HepG2 (cell line): Measurements from ENCODE around the gene WTAP. TPM values are rescaled to one million over a fixed set of nuclear protein-coding genes. Genes with fewer than 3 reads are reported as not detected.
A peak's percentile ranks its signal among the peaks of the same experiment; 100 is the strongest.

Source experiments
- ADNP ChIP-seq: sonication (generic); formaldehyde crosslinking; IDR thresholded peaks from 2 replicates; pipeline ENCODE4 v1.4.0; 2020; ENCODE audit warnings: missing genetic modification reagents
- ETV5 ChIP-seq: IDR thresholded peaks from 2 replicates; pipeline ENCODE4 v1.6.1; 2018; ENCODE audit warnings: missing biosample characterization, missing genetic modification reagents, inconsistent platforms, borderline replicate concordance
- GATA4 ChIP-seq: sonication (generic); IDR thresholded peaks from 2 replicates; pipeline ENCODE4 v1.6.1; 2016; ENCODE audit warnings: antibody characterized with exemption, low read depth, borderline replicate concordance
- HDAC6 ChIP-seq: fragments of 200-600 bp; sonication (generic); IDR thresholded peaks from 2 replicates; pipeline ENCODE4 v1.7.0; 2017; ENCODE audit warnings: mild to moderate bottlenecking, antibody characterized with exemption, low read length, low read depth
- NCOA2 ChIP-seq: sonication (generic); formaldehyde crosslinking; IDR thresholded peaks from 2 replicates; pipeline ENCODE4 v1.8.0; 2022; ENCODE audit warnings: inconsistent platforms
- REXO4 ChIP-seq: sonication (generic); formaldehyde crosslinking; IDR thresholded peaks from 2 replicates; pipeline ENCODE4 v1.8.0; 2022; ENCODE audit warnings: missing genetic modification reagents, mild to moderate bottlenecking, borderline replicate concordance
- STAT5B ChIP-seq: sonication (generic); formaldehyde crosslinking; IDR thresholded peaks from 2 replicates; pipeline ENCODE4 v1.4.0; 2020; ENCODE audit warnings: missing genetic modification reagents
- U2AF1 ChIP-seq: fragments of 200-400 bp; formaldehyde crosslinking; optimal IDR thresholded peaks from 2 replicates; pipeline ENCODE3; 2017; ENCODE audit warnings: mild to moderate bottlenecking, low read depth, low read length
- ZNF282 ChIP-seq: fragments of 450-650 bp; IDR thresholded peaks from 2 replicates; pipeline ENCODE4 v1.6.1; 2018; ENCODE audit not compliant: partially characterized antibody
- ZNF335 ChIP-seq: sonication (generic); formaldehyde crosslinking; IDR thresholded peaks from 2 replicates; pipeline ENCODE4 v1.4.0; 2020; ENCODE audit warnings: missing genetic modification reagents
- ZNF563 ChIP-seq: sonication (generic); formaldehyde crosslinking; IDR thresholded peaks from 2 replicates; pipeline ENCODE4 v1.8.0; 2022; ENCODE audit warnings: mild to moderate bottlenecking, moderate library complexity, missing genetic modification reagents
- ZNF841 ChIP-seq: sonication (generic); formaldehyde crosslinking; IDR thresholded peaks from 2 replicates; pipeline ENCODE4 v1.8.1; 2023; ENCODE audit warnings: missing genetic modification reagents, borderline replicate concordance
- ZSCAN29 ChIP-seq: sonication (generic); formaldehyde crosslinking; conservative IDR thresholded peaks from 2 replicates; pipeline ENCODE4 v1.4.0; 2020; ENCODE audit warnings: mild to moderate bottlenecking, missing genetic modification reagents
- polyA plus RNA-seq, 8 experiments: library from polyadenylated mRNA; depleted of rRNA in 3 of 8; stranded (reverse) in 7 of 8; unstranded in 1 of 8; fragments of >200 nt; fragmentation: Illumina TruSeq in 4 of 8; extraction: Trizol in 4 of 8; gene quantifications; 2 replicates each; pipeline versions ENCODE4 v1.2.1 to v1.2.3, GENCODE V29; 2011 to 2016; ENCODE audit warnings: low read depth in 4 of 8, missing spikeins in 1 of 8, mixed read lengths in 1 of 8; ENCODE audit not compliant: insufficient read depth in 1 of 8
- total RNA-seq, 5 experiments: library from RNA; depleted of rRNA; stranded (reverse); fragments of >200 nt; fragmentation: Illumina TruSeq; extraction: Trizol; gene quantifications; 2 replicates each; pipeline ENCODE4 v1.2.3, GENCODE V29; 2016; ENCODE audit warnings: low read depth in 1 of 5
- TF ChIP-seq, protein P1 (sequence below): sonication (generic); formaldehyde crosslinking; IDR thresholded peaks from 2 replicates; pipeline ENCODE4 v1.4.0; 2020; ENCODE audit warnings: missing genetic modification reagents
- TF ChIP-seq, protein P2 (sequence below): sonication (generic); formaldehyde crosslinking; IDR thresholded peaks from 2 replicates; pipeline ENCODE4 v1.4.0; 2020; ENCODE audit warnings: missing genetic modification reagents
- TF ChIP-seq, protein P3 (sequence below): sonication (generic); formaldehyde crosslinking; IDR thresholded peaks from 2 replicates; pipeline ENCODE4 v1.5.1; 2020; ENCODE audit warnings: missing genetic modification reagents, mild to moderate bottlenecking, borderline replicate concordance
- TF ChIP-seq, protein P4 (sequence below): sonication (generic); formaldehyde crosslinking; IDR thresholded peaks from 2 replicates; pipeline ENCODE4 v1.5.1; 2020; ENCODE audit warnings: missing genetic modification reagents, mild to moderate bottlenecking, borderline replicate concordance
- TF ChIP-seq, protein P5 (sequence below): sonication (generic); formaldehyde crosslinking; IDR thresholded peaks from 2 replicates; pipeline ENCODE4 v1.4.0; 2020; ENCODE audit warnings: missing genetic modification reagents

The WTAP gene
- total and polyA plus RNA-seq, 2 of the 13 experiments (the other 11 are each of a cell fraction or from before 2014, with no cell fraction given): 31.6 to 167 TPM

DNA sequence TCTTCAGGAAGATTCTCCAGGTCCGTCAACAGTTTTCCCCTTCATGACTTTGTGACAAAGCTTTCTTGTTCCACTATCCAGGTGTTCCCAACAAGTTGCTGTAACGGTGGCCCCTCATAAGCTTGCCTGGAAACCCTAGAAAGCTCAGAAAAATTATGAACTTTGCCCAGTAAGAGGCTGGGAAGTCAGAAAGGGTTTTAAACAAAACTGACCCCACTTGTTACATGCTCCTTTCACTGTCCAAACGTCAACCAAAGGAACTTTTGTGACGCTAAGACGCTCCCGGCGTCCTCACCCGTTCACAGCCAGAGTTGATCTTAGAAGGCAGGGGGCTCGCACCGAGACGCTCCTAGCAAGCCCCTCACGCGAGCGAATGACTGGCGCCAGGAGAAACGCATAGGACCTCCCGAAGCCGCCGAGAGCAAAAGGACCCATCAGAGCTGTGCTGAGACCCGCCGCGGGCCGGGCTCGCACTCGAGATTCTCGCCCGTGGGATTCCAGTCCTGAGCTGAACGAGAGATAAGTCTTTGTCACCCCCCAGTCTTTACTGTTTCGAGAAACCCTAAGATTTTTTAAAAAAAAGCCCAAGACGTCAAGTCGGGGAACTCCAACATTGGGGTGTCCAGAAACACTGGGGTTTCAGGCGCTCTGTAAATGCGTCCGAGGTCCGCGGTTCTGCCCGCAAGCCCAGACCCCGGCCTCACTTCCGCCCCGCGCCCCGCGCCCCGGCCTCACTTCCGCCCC is 34.0 kb downstream of the WTAP start (continued):
- TF ChIP-seq, protein P1, sequence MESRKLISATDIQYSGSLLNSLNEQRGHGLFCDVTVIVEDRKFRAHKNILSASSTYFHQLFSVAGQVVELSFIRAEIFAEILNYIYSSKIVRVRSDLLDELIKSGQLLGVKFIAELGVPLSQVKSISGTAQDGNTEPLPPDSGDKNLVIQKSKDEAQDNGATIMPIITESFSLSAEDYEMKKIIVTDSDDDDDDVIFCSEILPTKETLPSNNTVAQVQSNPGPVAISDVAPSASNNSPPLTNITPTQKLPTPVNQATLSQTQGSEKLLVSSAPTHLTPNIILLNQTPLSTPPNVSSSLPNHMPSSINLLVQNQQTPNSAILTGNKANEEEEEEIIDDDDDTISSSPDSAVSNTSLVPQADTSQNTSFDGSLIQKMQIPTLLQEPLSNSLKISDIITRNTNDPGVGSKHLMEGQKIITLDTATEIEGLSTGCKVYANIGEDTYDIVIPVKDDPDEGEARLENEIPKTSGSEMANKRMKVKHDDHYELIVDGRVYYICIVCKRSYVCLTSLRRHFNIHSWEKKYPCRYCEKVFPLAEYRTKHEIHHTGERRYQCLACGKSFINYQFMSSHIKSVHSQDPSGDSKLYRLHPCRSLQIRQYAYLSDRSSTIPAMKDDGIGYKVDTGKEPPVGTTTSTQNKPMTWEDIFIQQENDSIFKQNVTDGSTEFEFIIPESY (CRISPR knock-in tag): no peak
- TF ChIP-seq ZNF282: no peak
- TF ChIP-seq STAT5B (CRISPR knock-in tag): no peak
- TF ChIP-seq REXO4 (CRISPR knock-in tag): no peak
- TF ChIP-seq, protein P2, sequence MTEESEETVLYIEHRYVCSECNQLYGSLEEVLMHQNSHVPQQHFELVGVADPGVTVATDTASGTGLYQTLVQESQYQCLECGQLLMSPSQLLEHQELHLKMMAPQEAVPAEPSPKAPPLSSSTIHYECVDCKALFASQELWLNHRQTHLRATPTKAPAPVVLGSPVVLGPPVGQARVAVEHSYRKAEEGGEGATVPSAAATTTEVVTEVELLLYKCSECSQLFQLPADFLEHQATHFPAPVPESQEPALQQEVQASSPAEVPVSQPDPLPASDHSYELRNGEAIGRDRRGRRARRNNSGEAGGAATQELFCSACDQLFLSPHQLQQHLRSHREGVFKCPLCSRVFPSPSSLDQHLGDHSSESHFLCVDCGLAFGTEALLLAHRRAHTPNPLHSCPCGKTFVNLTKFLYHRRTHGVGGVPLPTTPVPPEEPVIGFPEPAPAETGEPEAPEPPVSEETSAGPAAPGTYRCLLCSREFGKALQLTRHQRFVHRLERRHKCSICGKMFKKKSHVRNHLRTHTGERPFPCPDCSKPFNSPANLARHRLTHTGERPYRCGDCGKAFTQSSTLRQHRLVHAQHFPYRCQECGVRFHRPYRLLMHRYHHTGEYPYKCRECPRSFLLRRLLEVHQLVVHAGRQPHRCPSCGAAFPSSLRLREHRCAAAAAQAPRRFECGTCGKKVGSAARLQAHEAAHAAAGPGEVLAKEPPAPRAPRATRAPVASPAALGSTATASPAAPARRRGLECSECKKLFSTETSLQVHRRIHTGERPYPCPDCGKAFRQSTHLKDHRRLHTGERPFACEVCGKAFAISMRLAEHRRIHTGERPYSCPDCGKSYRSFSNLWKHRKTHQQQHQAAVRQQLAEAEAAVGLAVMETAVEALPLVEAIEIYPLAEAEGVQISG: no peak
- TF ChIP-seq ZSCAN29 (CRISPR knock-in tag): no peak
- no peak for TF ChIP-seq ZNF335 (CRISPR knock-in tag)
- no peak for TF ChIP-seq HDAC6
- TF ChIP-seq NCOA2 (CRISPR knock-in tag): no peak
- TF ChIP-seq ZNF563 (CRISPR knock-in tag): 0 out of 2 replicates have a peak, but pooled peaks have one; percentile 21
- no peak for TF ChIP-seq GATA4
- TF ChIP-seq ADNP: no peak
- TF ChIP-seq U2AF1: no peak
- TF ChIP-seq, protein P3, sequence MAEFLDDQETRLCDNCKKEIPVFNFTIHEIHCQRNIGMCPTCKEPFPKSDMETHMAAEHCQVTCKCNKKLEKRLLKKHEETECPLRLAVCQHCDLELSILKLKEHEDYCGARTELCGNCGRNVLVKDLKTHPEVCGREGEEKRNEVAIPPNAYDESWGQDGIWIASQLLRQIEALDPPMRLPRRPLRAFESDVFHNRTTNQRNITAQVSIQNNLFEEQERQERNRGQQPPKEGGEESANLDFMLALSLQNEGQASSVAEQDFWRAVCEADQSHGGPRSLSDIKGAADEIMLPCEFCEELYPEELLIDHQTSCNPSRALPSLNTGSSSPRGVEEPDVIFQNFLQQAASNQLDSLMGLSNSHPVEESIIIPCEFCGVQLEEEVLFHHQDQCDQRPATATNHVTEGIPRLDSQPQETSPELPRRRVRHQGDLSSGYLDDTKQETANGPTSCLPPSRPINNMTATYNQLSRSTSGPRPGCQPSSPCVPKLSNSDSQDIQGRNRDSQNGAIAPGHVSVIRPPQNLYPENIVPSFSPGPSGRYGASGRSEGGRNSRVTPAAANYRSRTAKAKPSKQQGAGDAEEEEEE (CRISPR knock-in tag): no peak
- no peak for TF ChIP-seq ETV5 (CRISPR knock-in tag)
- TF ChIP-seq ZNF841 (CRISPR knock-in tag): no peak
- TF ChIP-seq, protein P4, sequence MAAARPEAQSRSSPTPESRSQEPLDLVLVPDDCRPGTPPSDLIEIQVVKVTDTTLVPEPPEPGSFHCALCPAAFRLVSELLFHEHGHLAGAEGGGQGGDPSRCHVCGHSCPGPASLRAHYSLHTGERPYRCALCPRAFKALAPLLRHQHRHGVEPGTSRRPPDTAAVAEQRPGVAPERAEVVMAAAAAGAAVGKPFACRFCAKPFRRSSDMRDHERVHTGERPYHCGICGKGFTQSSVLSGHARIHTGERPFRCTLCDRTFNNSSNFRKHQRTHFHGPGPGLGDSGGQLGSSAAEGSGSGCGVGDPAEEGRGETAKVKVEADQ (CRISPR knock-in tag): no peak; the same call in 1 of the 2 replicates
- TF ChIP-seq, protein P5, sequence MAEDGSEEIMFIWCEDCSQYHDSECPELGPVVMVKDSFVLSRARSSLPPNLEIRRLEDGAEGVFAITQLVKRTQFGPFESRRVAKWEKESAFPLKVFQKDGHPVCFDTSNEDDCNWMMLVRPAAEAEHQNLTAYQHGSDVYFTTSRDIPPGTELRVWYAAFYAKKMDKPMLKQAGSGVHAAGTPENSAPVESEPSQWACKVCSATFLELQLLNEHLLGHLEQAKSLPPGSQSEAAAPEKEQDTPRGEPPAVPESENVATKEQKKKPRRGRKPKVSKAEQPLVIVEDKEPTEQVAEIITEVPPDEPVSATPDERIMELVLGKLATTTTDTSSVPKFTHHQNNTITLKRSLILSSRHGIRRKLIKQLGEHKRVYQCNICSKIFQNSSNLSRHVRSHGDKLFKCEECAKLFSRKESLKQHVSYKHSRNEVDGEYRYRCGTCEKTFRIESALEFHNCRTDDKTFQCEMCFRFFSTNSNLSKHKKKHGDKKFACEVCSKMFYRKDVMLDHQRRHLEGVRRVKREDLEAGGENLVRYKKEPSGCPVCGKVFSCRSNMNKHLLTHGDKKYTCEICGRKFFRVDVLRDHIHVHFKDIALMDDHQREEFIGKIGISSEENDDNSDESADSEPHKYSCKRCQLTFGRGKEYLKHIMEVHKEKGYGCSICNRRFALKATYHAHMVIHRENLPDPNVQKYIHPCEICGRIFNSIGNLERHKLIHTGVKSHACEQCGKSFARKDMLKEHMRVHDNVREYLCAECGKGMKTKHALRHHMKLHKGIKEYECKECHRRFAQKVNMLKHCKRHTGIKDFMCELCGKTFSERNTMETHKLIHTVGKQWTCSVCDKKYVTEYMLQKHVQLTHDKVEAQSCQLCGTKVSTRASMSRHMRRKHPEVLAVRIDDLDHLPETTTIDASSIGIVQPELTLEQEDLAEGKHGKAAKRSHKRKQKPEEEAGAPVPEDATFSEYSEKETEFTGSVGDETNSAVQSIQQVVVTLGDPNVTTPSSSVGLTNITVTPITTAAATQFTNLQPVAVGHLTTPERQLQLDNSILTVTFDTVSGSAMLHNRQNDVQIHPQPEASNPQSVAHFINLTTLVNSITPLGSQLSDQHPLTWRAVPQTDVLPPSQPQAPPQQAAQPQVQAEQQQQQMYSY (CRISPR knock-in tag): 0 out of 2 replicates have a peak, but pooled peaks have one; percentile 10
